RPMI8226 (cell line): Measurements from ENCODE around the gene PPM1H.
"Not testable (repeated sequence)": the region's sequence is repeated elsewhere in the genome, so short reads cannot be mapped to it uniquely, and the experiment has no call there.

Source experiments
- DNase-seq: peaks from one replicate; pipeline ENCODE4 v3.0.0-alpha.2; 2015

The PPM1H gene

DNA sequence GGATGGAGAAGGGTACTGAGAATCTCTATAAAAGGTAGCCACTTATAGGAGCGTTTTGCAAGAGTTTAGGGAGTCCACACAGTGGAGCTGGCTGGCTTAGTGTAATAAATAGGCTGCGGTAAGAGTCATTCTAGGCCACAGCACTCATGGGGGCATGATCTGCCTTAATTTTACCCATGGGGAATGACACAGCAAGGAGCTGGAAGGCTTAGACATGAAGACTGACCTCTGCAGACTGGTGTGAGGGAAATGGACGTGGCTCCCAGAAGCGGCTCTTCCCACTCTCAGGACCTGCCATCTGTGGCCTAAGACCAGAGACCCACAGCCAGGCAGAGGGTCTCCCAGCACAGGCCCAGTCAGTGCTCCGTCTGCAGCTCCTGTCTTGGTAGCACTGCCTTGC lies 173.3 kb downstream of the PPM1H start:
- DNase-seq: no peak

DNA sequence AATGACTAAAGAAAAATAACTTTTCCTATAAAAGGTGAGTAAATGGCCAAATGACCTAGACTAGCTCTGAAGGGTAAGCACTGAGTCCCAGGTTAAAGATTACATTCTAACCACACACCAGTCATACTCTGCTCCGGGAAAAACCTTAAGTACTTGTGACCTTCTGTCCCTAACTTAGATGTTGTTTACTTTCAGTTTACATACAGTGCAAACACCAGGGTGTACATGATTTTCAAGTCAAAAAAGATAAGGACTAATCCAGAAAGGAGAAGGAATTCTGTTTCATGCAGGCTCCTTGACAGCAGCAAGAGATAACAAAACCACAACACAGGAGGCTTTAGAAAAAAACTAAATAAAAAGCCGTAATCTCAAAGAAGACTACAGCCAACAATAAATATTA lies 174.2 kb downstream of the PPM1H start:
- no peak for DNase-seq

DNA sequence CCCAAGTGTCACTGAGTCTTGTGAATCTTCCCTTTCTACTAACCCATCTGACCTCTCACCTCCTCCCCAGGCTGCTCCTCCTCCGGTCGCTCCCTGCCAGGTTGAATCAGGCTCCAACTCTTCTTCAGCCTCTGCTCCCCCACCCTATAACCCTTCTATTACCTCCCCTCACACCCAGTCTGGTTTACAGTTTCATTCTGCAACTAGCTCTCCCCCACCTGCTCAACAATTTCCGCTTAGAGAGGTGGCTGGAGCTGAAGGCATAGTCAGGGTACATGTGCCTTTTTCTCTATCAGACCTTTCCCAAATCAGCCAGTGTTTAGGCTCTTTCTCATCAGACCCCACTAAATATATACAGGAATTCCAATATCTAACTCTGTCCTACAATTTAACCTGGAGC lies 174.6 kb downstream of the PPM1H start:
- DNase-seq: not testable (repeated sequence)

DNA sequence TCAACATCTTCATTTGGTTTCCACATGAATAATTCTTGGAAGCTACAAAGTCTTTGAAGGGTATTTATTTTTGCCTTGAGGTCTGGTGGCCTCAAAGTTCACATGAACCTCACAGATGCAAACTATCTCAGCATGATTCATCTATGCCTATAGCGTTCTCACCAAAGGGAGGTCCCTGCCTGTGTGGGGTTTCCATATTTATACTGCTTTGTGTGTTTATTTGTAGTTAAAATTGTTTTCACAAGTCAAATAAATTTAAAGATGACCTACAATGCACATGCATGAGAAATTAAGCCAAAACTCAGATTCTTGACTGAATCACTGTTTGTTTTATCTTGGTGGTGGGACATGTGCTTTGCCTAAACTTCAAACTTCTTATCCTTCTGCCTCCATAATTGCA lies 176.7 kb downstream of the PPM1H start:
- no peak for DNase-seq

DNA sequence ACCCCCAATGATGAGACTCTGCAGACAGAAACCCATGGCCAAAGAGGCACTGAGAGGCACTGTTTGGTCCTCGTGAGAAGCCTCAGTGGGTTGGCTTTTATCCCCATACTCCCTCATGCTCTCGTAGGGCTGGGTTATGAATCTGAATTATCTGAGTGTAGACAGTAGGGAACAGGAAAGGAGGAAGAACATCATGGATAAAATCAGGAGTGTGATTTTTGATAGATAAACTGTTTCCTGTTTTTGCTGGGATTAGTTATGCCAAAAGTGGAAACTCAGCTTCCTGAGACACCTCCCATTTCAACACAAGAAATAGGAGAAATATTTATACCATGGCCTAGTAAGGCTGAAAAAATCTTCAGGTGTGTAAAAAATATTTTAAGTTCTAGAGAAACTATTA lies 177.9 kb downstream of the PPM1H start:
- no peak for DNase-seq

DNA sequence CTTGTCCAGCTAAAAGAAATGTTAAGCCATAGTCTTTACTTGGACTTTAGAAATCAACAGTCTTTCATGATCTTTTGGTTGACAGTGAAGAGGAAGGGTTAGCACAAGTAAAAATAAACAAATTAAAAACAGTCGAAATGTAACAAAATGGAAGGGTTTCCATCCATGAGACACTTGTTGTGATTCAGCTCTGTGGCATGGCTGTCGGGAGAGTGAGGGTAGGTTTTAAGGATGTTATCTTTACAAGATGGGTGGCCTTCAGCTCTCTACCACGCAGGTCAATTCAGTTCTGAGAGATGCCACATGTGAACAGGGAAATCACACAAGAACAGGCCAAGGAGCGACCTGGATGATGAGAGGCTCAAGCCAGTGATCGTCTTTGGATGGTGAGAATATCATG lies 180.2 kb downstream of the PPM1H start:
- DNase-seq: no peak

DNA sequence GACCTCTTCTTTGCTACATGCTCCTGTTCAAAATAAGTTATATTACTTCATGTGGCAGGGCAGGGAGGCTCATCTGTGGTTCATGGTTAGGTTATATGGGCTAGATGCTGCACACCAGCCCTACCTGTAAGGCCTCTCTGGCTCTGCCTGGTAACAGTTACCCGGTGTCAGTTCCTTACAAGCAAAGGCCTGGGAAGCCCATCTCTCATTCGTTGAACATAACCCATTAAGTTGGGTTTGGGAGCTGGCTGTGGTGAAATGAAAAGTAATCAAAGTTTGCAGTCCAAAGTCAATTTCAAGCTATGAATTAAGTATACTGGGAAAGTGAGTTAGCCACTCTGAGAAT lies 183.2 kb downstream of the PPM1H start:
- DNase-seq: no peak

DNA sequence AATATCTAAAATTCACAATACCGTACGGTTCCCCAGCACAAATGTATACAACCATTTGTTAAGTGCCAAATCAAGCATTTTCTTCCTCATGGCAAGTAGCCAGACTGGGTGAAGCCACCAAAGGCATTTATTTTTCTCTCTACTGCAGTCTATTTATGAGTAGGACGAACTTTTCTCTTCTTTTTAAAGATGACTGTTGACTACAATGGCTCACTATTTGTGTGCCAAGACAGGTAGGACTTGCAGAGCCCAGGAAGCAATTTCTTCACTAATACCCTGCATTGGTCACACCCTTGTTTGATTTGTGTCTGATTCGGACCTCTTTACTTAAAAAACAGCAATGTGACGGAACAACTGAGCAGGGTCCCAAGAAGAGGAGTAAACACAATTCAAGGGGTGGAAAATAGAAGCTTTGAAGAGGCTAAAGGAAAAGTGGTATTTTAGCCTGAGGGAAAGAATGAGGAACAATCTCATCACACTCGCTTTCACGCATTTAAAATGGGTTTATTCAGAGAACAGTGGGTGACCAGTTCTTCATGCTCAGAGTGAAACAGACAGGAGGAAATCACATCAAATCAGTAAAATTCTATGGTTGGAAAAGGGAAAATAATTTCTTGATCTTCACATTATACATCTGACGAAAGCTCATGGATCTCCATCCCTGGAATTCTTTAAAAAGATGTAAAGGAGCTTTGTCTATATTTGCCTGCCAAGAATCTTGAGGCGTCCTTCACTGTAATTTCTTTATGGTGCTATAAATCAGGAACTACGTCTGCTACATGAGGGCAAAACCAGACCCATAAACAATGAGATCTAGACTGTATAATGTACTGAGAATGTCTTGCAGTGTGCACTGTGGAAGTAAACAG lies 183.8 kb downstream of the PPM1H start:
- no peak for DNase-seq

DNA sequence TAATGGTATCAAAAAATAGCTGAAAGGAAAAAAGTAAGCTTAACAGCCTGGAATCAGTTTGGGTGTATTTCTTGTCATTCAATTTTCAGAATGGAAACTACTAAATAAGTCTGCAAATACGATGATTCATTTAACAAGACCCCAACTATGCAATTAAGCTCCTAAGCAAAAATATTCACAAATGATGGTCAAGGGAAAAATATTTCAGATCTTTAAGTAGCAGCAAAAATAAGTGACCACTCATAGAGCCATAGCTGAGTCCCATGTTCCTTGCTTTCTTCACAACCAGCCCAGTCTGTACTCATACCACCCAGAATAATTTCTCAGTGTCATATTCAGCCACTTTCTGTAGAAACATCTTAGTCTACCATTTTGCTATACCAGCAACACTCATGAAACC lies 185.4 kb downstream of the PPM1H start:
- DNase-seq: no peak

DNA sequence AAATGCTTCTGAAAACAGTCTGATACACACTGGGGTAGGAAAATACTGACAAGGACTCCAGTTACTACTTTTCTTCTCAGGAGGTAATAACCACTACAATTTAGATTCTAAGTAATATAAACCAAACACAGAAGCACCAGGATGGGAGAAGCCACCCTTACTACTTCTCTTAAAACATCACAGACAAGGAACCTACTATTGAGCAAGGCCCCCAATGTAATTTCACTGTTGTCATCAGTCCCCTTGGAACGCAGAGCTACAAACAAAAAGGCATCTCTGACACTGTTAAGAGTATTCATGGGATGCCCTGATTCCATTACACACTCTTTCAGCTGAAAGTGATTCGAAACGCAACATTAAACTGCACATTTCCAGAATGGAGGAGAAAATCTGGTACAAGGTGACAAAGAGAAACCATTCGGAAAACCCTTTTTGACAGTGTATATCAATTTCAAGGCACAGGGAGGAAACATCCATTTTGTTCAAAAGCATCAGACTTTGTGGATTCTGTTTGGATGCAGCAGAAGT lies 185.9 kb downstream of the PPM1H start:
- DNase-seq: no peak

DNA sequence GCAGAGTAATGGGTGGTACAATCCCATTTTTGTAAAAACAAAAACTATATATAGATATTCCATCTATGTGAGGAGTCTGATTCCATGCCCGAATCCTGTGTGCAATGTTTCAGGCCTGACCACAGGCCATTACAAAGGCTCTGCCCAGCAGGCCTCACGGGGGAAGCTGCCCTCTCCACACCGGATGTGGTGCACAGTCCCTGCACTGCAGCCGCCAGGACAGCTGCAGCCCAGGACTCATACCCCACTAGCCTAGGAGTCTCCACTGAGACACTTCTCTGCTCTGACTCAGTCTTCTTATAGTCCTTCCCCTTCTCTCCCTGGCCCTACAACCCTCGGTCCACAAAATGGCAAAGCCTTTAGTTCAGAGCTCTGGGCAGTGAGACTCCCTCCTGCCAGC lies 190.4 kb downstream of the PPM1H start:
- peak; percentile 64 for DNase-seq

DNA sequence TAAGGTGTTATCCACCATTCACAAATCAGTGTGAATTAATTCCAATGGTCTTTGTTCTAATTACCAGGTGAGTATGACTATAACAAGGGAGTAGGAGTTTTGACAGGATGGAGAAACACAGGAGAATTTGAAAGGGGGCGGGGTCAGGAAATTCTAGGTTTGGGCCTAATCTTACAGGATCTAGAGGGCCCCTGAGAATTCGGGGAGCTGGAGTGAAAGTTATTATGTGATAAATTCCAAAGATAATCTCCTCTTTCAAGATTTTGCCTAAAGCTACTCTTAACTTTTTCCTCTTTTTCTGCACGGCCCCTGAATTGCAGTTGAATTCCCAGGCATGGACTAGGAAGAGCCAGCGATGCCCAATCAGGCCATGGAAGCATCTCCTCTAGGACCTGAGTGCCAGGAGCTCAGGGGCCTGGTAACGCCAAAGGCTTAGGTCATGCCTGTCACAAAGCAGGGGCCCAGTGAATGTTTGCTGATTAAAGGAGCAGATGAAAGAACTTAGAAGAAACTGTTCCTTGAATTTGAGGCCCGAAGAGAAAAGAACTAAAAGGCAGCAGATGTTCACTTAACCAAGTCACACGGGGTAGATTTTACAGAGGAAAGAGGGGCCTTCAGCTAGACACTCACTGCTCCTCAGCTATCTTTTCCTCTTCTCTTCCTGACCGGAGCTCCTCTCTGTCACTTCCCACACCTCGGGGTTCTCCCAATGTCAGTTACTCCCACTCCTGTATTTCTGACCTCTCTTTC lies 195.5 kb downstream of the PPM1H start:
- DNase-seq: no peak

DNA sequence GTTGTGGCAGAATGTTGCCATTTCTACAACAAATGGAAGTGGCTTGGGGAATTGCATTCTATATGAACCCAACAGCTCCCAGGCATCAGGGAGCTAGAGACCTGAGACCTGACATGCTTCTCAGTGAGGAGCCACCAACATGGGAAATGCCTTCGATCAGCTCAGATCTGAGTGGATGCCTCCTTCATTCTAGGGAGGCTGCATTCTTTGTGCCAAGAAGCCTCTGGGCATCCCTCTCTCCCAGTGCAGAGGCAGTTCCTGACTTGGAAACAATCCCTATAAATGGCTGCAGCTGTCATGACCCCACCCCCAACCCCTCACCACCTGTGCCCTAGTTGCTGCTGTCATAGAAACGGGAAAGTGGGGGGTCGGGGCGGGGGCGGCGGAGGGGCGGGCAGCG lies 196.3 kb downstream of the PPM1H start:
- no peak for DNase-seq

DNA sequence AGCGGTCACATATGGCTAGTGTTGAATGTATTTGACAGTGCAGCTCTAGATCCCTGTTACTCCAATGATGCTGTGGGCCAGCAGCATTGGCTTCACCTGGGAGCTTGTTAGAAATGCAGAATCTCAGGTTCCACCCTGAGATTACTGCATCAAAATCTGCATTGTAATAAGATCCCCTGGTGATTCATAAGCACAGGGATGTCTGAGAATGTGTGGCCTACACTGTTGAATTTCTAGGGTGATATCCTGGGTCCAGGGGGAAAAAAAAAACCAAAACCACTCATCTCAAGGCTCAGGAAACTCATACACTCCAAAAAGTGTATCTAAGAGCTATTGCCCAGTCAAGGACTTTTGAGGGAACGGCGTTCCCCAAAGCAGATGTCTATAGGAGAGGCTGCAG lies 196.8 kb downstream of the PPM1H start:
- DNase-seq: no peak

DNA sequence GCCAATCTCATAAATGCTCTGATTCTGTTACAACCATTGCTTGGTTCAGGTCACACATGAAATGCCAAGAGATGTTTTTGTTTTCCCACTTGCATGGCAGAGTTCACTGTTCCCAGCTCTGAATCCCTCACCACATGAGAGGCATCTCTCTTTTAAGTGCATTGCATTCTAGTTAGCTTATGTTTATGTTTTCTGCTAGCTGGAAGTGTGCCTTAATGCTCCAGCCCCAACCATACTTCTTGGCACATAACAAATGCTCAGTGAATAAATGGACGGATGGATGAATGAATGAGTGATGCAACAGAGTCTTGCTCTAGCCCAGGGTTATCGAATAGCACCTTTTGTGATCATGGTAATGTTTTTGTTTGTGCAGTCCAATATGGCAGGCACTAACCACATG lies 197.3 kb downstream of the PPM1H start:
- no peak for DNase-seq

DNA sequence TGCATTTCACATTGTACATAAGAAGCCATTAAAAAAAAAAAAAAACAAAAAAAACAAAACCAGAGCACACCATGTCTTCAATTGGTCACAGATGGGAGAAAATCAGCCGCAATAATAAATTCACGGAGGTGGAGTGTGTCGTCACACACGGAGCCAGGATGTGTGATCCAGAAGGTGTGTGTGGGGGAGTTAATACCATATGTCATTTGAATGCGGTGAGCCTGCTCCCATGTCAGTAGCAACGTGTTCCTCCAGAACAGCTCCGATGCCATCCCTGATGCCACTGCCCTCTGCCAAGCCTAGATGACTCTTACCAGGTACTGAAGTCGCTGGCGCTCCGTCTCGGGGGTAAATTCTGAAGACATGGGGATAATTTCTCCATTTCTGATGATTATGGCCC lies 197.8 kb downstream of the PPM1H start:
- DNase-seq: no peak

DNA sequence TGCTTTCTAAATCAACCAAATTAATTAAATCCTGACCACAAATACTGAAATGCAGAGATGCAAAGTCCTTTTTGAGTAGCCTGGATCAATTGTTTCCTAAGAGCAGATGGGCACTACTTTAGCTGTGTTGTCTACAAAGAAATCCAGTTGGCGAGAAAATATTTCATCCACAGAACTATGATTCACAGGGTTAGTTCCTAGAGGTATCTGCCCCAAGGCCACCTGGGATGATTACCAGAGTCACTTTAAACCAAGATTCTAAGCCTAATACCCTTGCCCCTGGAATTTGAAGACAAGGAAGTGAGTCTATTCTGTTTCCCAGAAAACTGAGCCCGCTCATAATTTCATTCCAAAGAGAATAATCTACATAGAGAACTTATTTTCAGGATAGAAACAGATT lies 198.4 kb downstream of the PPM1H start:
- no peak for DNase-seq

DNA sequence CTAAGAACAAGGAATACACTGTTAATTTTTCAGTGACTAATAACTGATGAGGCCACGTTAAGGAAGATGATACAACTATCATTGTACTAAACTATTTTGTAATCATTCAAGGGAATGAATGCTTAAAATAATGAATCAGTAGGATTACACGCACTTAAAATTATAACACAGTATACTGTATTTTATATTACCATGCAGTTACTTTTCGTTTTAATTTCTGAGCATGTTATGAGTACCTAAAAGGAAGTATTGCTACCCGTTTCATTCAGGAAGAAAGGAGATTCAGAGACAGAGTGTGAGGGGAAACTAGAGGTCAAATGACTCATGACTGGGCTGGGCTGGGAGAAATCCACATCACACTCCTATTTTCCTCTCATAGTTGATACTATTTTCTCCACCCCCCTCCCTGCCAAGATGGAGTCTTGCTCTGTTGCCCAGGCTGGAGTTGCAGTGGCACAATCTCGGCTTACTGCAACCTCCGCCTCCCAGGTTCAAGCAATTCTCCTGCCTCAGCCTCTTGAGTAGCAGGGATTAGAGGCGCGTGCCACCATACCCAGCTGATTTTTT lies 202.0 kb downstream of the PPM1H start:
- DNase-seq: no peak

DNA sequence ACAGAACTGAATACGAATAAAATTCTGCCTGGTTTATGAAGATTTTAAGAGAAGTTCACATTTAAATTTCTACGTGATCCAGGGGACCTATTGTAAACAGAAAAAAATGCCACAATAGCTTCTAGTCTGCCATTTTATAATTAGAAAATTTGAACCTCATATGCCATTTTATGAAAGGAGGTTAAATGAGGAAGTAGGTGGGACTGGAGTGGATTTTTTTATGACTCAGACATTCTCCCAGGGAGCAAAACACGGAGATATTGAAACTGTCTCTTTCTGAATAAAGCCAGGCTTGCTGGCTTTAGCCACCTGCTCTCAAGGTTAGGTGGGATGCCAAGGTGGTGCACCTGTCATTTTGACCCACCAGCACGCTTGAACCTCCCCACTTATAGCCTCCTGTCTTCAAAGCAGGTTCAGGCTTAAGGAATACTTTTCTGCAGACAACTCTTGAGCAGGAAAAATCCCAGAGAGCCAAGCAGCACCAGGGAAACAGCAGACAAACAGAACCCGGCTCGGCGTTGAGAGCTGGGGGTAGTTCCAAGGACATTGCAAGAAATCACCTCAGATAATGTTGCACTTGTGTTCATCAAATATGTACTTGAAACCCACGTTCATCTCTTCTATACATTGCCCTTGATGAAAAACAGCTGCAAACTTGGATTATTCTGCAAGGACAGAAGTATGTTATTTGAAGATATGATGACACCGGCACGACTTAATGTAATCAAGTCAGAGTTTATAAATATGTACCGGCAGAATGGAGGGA lies 203.7 kb downstream of the PPM1H start:
- DNase-seq: peak; percentile 65

DNA sequence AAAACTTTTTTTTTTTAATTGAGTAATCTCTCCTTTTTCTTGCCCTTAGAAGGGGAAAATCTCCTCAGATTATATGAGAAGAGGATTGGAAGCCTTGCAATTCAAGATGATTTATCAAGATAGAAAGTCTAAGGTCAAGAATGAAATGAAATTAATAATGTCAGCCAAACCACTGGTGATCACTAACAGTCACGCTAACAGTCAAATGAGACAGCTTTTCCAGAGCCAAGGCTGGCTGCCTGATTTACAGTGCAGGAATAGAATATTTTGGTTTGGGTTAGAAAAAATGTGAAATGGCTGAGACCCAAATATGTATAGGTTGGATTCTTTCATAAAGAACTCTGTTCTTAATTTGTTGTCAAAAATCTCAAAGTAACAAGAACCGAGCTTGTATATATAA lies 204.3 kb downstream of the PPM1H start:
- no peak for DNase-seq

DNA sequence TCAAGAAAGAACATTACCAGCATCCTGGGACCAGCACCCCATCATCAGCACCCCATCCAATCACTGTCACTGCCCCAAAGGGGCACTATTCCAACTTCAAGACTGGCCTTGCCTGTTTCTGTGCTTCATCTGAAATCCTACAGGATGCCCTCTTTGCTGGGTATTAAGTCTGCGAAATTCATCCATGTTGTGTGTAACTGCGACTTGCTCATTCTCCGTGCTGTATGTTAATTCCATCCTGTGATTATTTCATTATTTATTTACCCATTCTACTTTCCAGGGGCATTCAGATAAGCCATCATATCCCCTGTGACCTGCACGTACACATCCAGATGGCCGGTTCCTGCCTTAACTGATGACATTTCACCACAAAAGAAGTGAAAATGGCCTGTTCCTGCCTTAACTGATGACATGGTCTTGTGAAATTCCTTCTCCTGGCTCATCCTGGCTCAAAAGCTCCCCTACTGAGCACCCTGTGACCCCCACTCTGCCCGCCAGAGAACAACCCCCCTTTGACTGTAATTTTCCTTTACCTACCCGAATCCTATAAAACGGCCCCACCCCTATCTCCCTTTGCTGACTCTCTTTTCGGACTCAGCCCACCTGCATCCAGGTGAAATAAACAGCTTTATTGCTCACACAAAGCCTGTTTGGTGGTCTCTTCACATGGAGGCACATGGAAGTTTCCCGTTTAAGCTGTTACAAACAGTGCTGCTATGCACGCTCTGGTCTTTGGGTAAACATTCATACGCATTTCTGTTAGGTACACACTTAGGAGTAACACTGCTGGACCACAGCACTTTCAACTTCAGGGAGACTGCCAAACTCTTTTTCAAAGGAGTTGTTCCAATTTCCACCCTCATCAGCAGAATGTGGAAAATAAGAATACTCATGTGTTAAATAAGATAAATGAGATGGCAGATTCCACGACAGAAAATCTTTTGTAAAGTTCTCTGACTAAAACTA lies 205.1 kb downstream of the PPM1H start:
- not testable (repeated sequence) for DNase-seq

DNA sequence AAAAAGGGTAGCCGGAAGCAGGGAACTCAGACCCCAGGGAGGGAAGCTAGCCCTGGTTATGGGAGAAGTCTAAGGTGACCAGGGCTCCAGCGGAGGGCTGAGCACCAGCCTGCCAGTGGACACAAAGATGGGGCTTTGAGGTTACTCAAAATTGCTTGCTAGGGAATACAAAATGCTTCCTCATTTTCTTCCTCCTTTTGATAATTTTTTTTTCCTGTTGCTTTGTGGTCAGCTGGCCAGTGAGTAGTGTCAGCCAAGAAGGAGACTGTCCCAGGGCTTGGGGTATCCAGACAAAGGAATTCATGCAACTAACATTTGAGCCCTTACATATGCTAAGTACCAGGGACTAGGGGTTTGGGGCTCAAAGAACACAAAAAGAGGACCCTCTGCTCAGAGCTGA lies 206.2 kb downstream of the PPM1H start:
- no peak for DNase-seq
